H7 (cell line): ENCODE results near the gene CATSPERZ. TPM values are rescaled to one million over a fixed set of nuclear protein-coding genes. Genes with fewer than 3 reads are reported as not detected.

ENCODE experiments used
- DNase-seq: peaks from one replicate; pipeline ENCODE4 v3.0.0; 2012
- H3K27me3 ChIP-seq: 2 replicates; pipeline ENCODE4 v1.6.0; 2011; ENCODE audit warnings: mild to moderate bottlenecking, low read length; ENCODE audit not compliant: control insufficient read depth, insufficient read depth
- H3K36me3 ChIP-seq: replicated peaks from 2 replicates; pipeline ENCODE4 v1.5.1; 2011; ENCODE audit warnings: low read length; ENCODE audit not compliant: control insufficient read depth, insufficient read depth
- H3K4me3 ChIP-seq: 2 replicates; pipeline ENCODE4 v1.5.1; 2011; ENCODE audit warnings: low read depth, mild to moderate bottlenecking, control low read depth, low read length, moderate library complexity; ENCODE audit not compliant: insufficient read depth
- total RNA-seq: library from RNA; depleted of rRNA; stranded (reverse); fragments of >200 nt; shearing (Covaris generic); gene quantifications from 2 replicates; pipeline ENCODE4 v1.2.3, GENCODE V29; 2014

CATSPERZ gene
- total RNA-seq, 1 experiment from 2014 or later = 0.38 TPM

- H3K27me3 ChIP-seq = no peaks in the 10 kb centered on the region
- H3K4me3 ChIP-seq = no peak overlapping the region
- no peak for DNase-seq
- H3K36me3 ChIP-seq = peaks cover 35% of the 10 kb centered on the region
These were observed 39.9 kb upstream of the CATSPERZ start for GRCh38 chr11:64260147-64260708.

- Histone ChIP-seq H3K27me3 (no peaks in the 10 kb centered on the region), H3K4me3 (no peak overlapping the region), H3K36me3 (peaks cover 35% of the 10 kb centered on the region)
- no peak for DNase-seq
These were observed 38.5 kb upstream of the CATSPERZ start for GRCh38 chr11:64261556-64262080.

- Histone ChIP-seq H3K27me3 (no peaks in the 10 kb centered on the region), H3K36me3 (peaks cover 34% of the 10 kb centered on the region), H3K4me3 (no peak overlapping the region)
- DNase-seq = no peak
These were observed 37.7 kb upstream of the CATSPERZ start for GRCh38 chr11:64262271-64263002.

- DNase-seq = peak; percentile 80
- Histone ChIP-seq H3K27me3 (no peaks in the 10 kb centered on the region), H3K36me3 (peaks cover 32% of the 10 kb centered on the region), H3K4me3 (no peak overlapping the region)
These were observed 36.9 kb upstream of the CATSPERZ start for GRCh38 chr11:64263021-64263946.

- Histone ChIP-seq H3K4me3 (no peak overlapping the region), H3K27me3 (no peaks in the 10 kb centered on the region), H3K36me3 (peaks cover 29% of the 10 kb centered on the region)
- no peak for DNase-seq
These were observed 36.2 kb upstream of the CATSPERZ start for GRCh38 chr11:64263947-64264317.

GRCh38 chr11:64264371-64264852 lies 35.7 kb upstream of the CATSPERZ start:
- Histone ChIP-seq H3K27me3 (no peaks in the 10 kb centered on the region), H3K4me3 (no peak overlapping the region), H3K36me3 (peaks cover 27% of the 10 kb centered on the region)
- no peak for DNase-seq

GRCh38 chr11:64265176-64266160 lies 34.7 kb upstream of the CATSPERZ start:
- DNase-seq = no peak
- Histone ChIP-seq H3K36me3 (peaks cover 23% of the 10 kb centered on the region), H3K27me3 (no peaks in the 10 kb centered on the region), H3K4me3 (no peak overlapping the region)

- Histone ChIP-seq H3K27me3 (no peaks in the 10 kb centered on the region), H3K4me3 (no peak overlapping the region), H3K36me3 (peaks cover 21% of the 10 kb centered on the region)
- DNase-seq = no peak
These were observed 33.8 kb upstream of the CATSPERZ start for GRCh38 chr11:64266339-64266738.

- Histone ChIP-seq H3K4me3 (no peak overlapping the region), H3K36me3 (peaks cover 15% of the 10 kb centered on the region), H3K27me3 (no peaks in the 10 kb centered on the region)
- DNase-seq = no peak
These were observed 32.8 kb upstream of the CATSPERZ start for GRCh38 chr11:64267207-64267945.

GRCh38 chr11:64268025-64268892 lies 31.9 kb upstream of the CATSPERZ start:
- DNase-seq = no peak
- Histone ChIP-seq H3K36me3 (peaks cover 13% of the 10 kb centered on the region), H3K27me3 (no peaks in the 10 kb centered on the region), H3K4me3 (peak overlapping the region; percentile 82)

- peak overlapping the region; percentile 82 for H3K4me3 ChIP-seq
- DNase-seq = peak; percentile 76
- no peaks in the 10 kb centered on the region for H3K27me3 ChIP-seq
- H3K36me3 ChIP-seq = peaks cover 12% of the 10 kb centered on the region
These were observed 31.1 kb upstream of the CATSPERZ start for GRCh38 chr11:64268893-64269539.
